ENCODE results near the gene ELF5. TPM values are rescaled to one million over a fixed set of nuclear protein-coding genes. Genes with fewer than 3 reads are reported as not detected.

Gene ELF5
- total RNA-seq, 1 donor, result not detected

DNA sequence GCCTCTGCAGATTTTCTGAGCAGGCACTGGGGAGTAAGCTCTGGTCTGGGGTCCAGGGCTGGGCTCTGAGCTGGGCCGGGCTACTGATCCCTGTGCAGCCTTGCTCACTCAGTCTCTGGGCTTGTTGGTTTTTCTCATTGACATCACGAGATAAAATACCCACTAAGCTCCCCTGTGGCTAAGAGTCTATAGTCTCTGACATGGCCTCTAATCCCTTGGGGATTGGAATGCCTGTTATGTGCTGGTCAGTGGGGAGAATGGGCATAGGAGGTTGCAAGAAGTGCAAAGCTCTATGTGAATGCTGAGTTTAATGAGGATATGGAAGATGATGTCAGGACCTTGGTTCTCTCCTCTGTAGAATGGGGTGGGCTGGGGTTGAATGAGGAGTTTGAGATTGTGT, 23.3 kb downstream of the ELF5 start:
- Histone ChIP-seq H3K27me3 (ENCODE audit: insufficient read depth, low read length) (no peaks in the 10 kb centered on the region), H3K4me3 (ENCODE audit: low read length) (no peak overlapping the region), H3K4me1 (ENCODE audit: insufficient read depth, low read length) (no peaks in the 10 kb centered on the region), H3K9me3 (ENCODE audit: low read depth, low read length) (no peaks in the 10 kb centered on the region)

DNA sequence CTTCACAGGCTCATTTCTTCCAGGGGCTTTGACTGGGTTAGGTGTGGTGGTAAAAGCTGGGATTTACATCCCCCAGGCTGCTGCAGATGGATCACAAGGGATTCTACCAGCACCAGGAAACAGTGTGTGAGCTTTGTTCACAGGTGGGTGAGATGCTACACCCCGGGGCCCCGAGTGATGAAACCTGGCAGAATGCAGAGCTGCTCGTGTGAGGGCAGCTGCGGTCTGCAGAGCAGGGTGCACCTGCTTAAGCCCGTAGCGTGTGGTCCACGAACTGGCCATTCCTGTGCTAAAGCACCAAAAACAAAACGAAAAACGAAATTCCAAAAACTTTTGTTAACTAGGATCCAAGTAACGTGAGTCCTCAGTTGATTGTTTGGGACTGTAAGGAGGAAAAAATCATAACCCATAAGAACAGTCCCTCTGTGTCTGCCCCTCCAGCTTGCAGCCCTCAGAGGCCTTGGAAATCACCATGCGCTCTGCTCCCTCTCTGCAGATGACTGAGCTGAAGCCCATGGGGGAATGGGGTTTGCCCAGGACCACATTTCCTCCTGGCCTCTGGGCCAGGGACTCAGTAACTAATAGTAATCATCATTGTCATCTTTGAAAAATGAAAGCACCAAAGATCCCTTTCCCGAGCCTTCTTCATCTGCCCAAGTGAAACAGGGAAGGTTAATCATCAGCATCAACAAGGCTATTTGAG, 24.6 kb downstream of the ELF5 start:
- Histone ChIP-seq H3K4me3 (ENCODE audit: low read length) (no peak overlapping the region), H3K27me3 (ENCODE audit: insufficient read depth, low read length) (no peaks in the 10 kb centered on the region), H3K4me1 (ENCODE audit: insufficient read depth, low read length) (no peaks in the 10 kb centered on the region), H3K9me3 (ENCODE audit: low read depth, low read length) (no peaks in the 10 kb centered on the region)

- H3K27me3 ChIP-seq (ENCODE audit: insufficient read depth, low read length), result no peaks in the 10 kb centered on the region
- no peaks in the 10 kb centered on the region for H3K4me1 ChIP-seq (ENCODE audit: insufficient read depth, low read length)
- no peak overlapping the region for H3K4me3 ChIP-seq (ENCODE audit: low read length)
- H3K9me3 ChIP-seq (ENCODE audit: low read depth, low read length), result no peaks in the 10 kb centered on the region
These were observed 26.2 kb downstream of the ELF5 start for GRCh38 chr11:34487430-34487829.

DNA sequence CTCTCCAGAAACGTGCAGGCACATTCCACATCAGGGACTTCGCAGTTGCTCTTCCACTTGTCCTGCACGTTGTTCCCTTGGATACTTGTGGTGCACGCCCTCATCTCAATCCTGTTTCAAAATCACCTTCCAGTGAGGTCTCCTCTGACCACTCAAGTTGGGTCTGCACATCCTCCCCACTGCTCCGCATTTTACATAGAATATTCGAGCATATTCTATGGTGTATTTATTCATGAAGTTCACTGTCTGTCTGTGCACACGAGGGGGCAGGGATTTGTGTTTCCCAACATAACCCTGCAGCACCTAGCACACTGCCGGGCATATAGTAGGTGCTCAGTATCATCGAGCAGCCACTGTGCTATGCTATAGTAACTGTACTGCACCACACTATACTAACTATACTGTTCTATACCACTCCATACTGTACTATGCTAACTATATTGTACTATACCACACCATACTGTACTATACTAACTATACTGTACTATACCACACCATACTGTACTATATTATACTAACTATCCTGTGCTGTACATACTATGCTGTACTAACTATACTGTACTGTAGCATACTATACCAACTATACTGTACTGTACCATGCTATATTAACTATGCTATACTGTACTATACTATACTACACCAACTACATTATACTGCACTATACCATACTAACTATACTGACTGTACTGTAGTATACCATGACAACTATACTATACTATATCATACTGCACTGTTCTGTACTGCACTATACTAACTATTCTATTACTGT, 30.3 kb downstream of the ELF5 start:
- H3K27me3 ChIP-seq (ENCODE audit: insufficient read depth, low read length), result no peaks in the 10 kb centered on the region

GRCh38 chr11:34481307-34481706, 32.3 kb downstream of the ELF5 start:
- Histone ChIP-seq H3K4me1 (ENCODE audit: insufficient read depth, low read length) (no peaks in the 10 kb centered on the region), H3K4me3 (ENCODE audit: low read length) (no peak overlapping the region), H3K27me3 (ENCODE audit: insufficient read depth, low read length) (no peaks in the 10 kb centered on the region), H3K9me3 (ENCODE audit: low read depth, low read length) (no peaks in the 10 kb centered on the region)

More for the DNA sequence above, 30.3 kb downstream of the ELF5 start:
- H3K4me3 ChIP-seq (ENCODE audit: low read length), result no peak overlapping the region
- no peaks in the 10 kb centered on the region for H3K9me3 ChIP-seq (ENCODE audit: low read depth, low read length)
- no peaks in the 10 kb centered on the region for H3K4me1 ChIP-seq (ENCODE audit: insufficient read depth, low read length)

DNA sequence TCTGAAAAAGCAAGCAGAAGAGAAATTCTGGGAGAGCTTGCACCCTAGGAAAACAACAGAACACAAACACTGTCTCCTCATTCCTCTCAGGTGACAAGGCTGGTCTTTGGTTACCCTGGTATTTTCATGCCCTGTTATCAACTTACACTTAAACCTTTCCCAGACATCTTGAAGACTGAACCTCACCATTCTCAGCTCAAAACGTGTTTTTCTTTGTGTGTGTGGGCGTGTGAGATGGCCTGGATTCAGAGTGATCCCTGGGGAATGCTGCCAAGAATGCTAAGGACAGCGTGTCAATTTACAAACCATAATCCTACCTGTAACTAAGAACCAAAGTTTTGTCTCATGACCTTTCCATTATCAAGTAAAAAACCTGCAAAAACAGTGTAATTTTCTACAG, 33.3 kb downstream of the ELF5 start:
- H3K9me3 ChIP-seq (ENCODE audit: low read depth, low read length), result no peaks in the 10 kb centered on the region
- no peaks in the 10 kb centered on the region for H3K27me3 ChIP-seq (ENCODE audit: insufficient read depth, low read length)
- no peak overlapping the region for H3K4me3 ChIP-seq (ENCODE audit: low read length)
- H3K4me1 ChIP-seq (ENCODE audit: insufficient read depth, low read length), result no peaks in the 10 kb centered on the region

- H3K9me3 ChIP-seq (ENCODE audit: low read depth, low read length), result no peaks in the 10 kb centered on the region
- no peak overlapping the region for H3K4me3 ChIP-seq (ENCODE audit: low read length)
- H3K27me3 ChIP-seq (ENCODE audit: insufficient read depth, low read length), result no peaks in the 10 kb centered on the region
- no peaks in the 10 kb centered on the region for H3K4me1 ChIP-seq (ENCODE audit: insufficient read depth, low read length)
These were observed 34.5 kb downstream of the ELF5 start for GRCh38 chr11:34478845-34479663.

DNA sequence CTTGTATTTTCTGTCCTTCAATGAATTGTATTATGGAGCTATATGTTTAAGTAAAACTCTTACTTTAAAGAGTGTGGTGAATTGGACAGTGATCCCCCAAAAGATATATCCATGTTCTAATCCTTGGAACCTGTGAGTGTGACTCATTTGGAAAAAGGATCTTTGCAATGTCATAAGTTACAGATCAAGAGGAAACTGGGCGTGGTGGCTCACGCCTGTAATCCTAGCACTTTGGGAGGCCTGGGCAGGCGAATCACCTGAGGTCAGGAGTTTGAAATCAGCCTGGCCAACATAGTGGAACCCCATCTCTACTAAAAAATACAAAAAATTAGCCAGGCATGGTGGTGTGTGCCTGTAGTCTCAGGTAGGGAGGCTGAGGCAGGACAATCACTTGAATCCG, 36.7 kb downstream of the ELF5 start:
- no peaks in the 10 kb centered on the region for H3K4me1 ChIP-seq (ENCODE audit: insufficient read depth, low read length)
- H3K4me3 ChIP-seq (ENCODE audit: low read length), result no peak overlapping the region
- H3K27me3 ChIP-seq (ENCODE audit: insufficient read depth, low read length), result no peaks in the 10 kb centered on the region
- no peaks in the 10 kb centered on the region for H3K9me3 ChIP-seq (ENCODE audit: low read depth, low read length)

DNA sequence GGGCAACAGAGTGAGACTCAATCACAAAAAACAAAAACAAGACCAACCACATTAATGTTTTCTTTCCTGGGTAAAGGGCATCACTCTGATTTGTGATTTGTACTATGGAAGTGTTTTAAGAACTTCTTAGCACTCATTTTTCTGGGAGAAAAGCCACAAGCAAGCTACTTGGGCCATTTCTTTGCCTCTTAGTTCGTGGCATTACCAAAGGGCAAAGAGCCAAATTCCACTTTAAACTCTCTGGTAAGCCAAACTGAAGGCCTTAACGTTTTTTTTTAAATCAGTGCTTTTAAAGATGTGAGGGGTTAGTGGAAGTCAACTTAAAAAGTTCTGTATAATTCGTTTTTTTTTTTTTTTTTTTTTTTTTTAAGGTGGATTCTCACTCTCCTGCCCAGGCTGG, 37.9 kb downstream of the ELF5 start:
- H3K4me3 ChIP-seq (ENCODE audit: low read length), result no peak overlapping the region
- no peaks in the 10 kb centered on the region for H3K27me3 ChIP-seq (ENCODE audit: insufficient read depth, low read length)

GRCh38 chr11:34473603-34474169, 39.9 kb downstream of the ELF5 start:
- Histone ChIP-seq H3K9me3 (ENCODE audit: low read depth, low read length) (no peaks in the 10 kb centered on the region), H3K4me1 (ENCODE audit: insufficient read depth, low read length) (no peaks in the 10 kb centered on the region), H3K27me3 (ENCODE audit: insufficient read depth, low read length) (no peaks in the 10 kb centered on the region), H3K4me3 (ENCODE audit: low read length) (no peak overlapping the region)

More for the DNA sequence above, 37.9 kb downstream of the ELF5 start:
- Histone ChIP-seq H3K9me3 (ENCODE audit: low read depth, low read length) (no peaks in the 10 kb centered on the region), H3K4me1 (ENCODE audit: insufficient read depth, low read length) (no peaks in the 10 kb centered on the region)

DNA sequence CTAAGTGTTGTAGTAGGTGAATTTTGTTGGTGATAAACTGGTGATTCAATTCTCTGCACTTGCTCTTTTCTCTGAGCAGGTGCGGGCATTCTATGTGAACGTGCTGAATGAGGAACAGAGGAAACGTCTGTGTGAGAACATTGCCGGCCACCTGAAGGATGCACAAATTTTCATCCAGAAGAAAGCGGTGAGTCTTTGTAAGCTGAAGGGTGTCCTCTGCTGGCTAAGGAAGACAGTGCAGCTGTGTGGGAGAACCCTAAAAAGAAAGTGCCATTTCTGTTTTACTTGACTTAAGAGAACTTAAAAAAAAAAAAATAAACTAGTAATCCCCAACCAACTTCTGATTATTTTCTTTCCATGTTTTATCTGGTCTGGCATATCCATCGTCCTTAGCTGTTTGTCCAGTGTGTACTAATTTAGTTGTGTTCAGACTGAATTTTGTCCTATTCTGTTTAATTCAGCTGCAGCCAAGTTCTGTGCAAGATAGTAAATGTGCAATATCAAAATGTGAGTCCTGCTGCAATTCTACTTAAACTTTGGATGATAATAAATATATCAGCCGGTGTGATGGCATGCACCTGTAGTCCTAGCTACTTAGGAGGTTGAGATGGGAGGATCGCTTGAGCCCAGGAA, 45.3 kb downstream of the ELF5 start:
- H3K9me3 ChIP-seq (ENCODE audit: low read depth, low read length), result peaks cover 6% of the 10 kb centered on the region
- no peak overlapping the region for H3K4me3 ChIP-seq (ENCODE audit: low read length)
- H3K4me1 ChIP-seq (ENCODE audit: insufficient read depth, low read length), result no peaks in the 10 kb centered on the region
- H3K27me3 ChIP-seq (ENCODE audit: insufficient read depth, low read length), result no peaks in the 10 kb centered on the region

DNA sequence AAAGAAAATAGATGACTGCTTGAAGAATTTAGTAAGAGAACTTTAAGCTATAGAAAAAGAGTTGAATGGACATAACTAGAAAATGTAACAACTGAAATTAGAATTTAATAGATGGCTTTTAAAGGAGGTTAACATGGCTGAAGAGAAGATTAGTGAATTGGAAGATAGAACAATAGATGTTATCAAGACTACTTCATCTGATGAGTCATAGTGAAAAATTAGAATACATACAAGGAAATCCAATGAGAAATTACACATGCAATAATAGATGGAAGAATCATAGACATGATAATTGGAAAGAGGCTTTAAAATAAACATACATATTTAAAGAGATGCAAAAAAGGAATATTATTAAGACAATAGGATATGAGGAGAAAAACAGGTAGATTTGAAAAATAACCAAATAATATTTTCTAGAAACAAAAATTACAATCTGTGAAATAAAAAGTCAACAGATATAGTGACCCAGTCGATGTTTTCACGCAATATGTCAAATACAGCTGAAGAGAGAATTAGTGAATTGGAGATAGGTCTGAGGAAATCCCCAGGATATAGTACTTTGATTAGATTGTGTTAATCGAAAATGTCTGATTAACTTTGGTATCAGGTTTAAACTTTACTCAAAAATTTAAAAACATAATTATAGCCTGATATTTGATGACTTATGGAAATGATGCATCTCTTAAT, 46.6 kb downstream of the ELF5 start:
- Histone ChIP-seq H3K27me3 (ENCODE audit: insufficient read depth, low read length) (no peaks in the 10 kb centered on the region), H3K9me3 (ENCODE audit: low read depth, low read length) (peaks cover 6% of the 10 kb centered on the region)

GRCh38 chr11:34464591-34465051, 49.0 kb downstream of the ELF5 start:
- no peak overlapping the region for H3K4me3 ChIP-seq (ENCODE audit: low read length)
- no peaks in the 10 kb centered on the region for H3K27me3 ChIP-seq (ENCODE audit: insufficient read depth, low read length)
- H3K9me3 ChIP-seq (ENCODE audit: low read depth, low read length), result peaks cover 6% of the 10 kb centered on the region
- H3K4me1 ChIP-seq (ENCODE audit: insufficient read depth, low read length), result no peaks in the 10 kb centered on the region

More for the DNA sequence above, 46.6 kb downstream of the ELF5 start:
- Histone ChIP-seq H3K4me1 (ENCODE audit: insufficient read depth, low read length) (no peaks in the 10 kb centered on the region), H3K4me3 (ENCODE audit: low read length) (no peak overlapping the region)

DNA sequence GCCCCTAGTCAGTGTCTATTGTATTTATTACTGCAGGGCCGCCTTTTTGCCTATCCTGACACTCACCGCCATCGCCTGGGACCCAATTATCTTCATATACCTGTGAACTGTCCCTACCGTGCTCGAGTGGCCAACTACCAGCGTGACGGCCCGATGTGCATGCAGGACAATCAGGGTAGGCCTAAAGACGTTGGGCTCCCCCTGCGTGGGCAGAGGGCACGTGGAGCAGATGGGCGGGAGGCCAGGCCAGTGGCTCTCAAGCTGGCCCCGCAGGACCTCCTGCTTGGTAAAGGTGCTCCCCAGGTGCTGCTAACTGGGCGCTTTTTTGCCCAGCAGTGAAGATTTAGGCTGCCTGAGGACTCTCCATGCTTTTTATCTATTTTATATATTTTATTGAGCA, 52.4 kb downstream of the ELF5 start:
- no peaks in the 10 kb centered on the region for H3K9me3 ChIP-seq (ENCODE audit: low read depth, low read length)
- H3K4me1 ChIP-seq (ENCODE audit: insufficient read depth, low read length), result no peaks in the 10 kb centered on the region
- H3K27me3 ChIP-seq (ENCODE audit: insufficient read depth, low read length), result no peaks in the 10 kb centered on the region
- no peak overlapping the region for H3K4me3 ChIP-seq (ENCODE audit: low read length)

Data from mononuclear cell (primary cell).